ENCODE data around the gene MLLT6. TPM values are rescaled to one million over a fixed set of nuclear protein-coding genes. Genes with fewer than 3 reads are reported as not detected.

Gene MLLT6
- total and polyA plus RNA-seq, 2 of the 13 experiments (the other 11 are each of a cell fraction or from before 2014, with no cell fraction given) = 50.7 to 69.5 TPM

GRCh38 chr17:38729886-38730525, 24.9 kb downstream of the MLLT6 start, which contains the start of gene CISD3 (continued):
- TF ChIP-seq PCBP1 (IDR thresholded peaks at IDR 0.05; ENCODE audit: borderline replicate concordance, low read depth, low read length) (no peak), ZZZ3 (CRISPR knock-in tag; IDR thresholded peaks at IDR 0.05; ENCODE audit: borderline replicate concordance) (no peak; the same call in 1 of the 2 replicates), JUNB (CRISPR knock-in tag; IDR thresholded peaks at IDR 0.05; ENCODE audit: borderline replicate concordance) (no peak), HHEX (CRISPR knock-in tag; IDR thresholded peaks at IDR 0.05) (no peak), HMGXB3 (CRISPR knock-in tag; IDR thresholded peaks at IDR 0.05; ENCODE audit: borderline replicate concordance) (peak; percentile 53; the same call in 1 of the 2 replicates), ZNF629 (CRISPR knock-in tag; conservative IDR thresholded peaks at IDR 0.05) (no peak), PLRG1 (conservative IDR thresholded peaks at IDR 0.05) (no peak), ZBTB46 (CRISPR knock-in tag; IDR thresholded peaks at IDR 0.05; ENCODE audit: borderline replicate concordance) (no peak), SOX6 (IDR thresholded peaks at IDR 0.05) (no peak), SOX6 (CRISPR knock-in tag; IDR thresholded peaks at IDR 0.05) (no peak; the same call in 1 of the 2 replicates), FOXK2 (IDR thresholded peaks at IDR 0.05) (no peak), ZNF704 (CRISPR knock-in tag; IDR thresholded peaks at IDR 0.05; ENCODE audit: borderline replicate concordance) (no peak), NR1H2 (CRISPR knock-in tag; IDR thresholded peaks at IDR 0.05; ENCODE audit: borderline replicate concordance, low read depth) (no peak), ZNF451 (CRISPR knock-in tag; IDR thresholded peaks at IDR 0.05) (no peak; the same call in none of the 2 replicates), ZNF549 (CRISPR knock-in tag; IDR thresholded peaks at IDR 0.05) (no peak), EP300 (IDR thresholded peaks at IDR 0.05; ENCODE audit: low read depth in 2 of 2, low read length in 2 of 2) (peak in 1 of 2 experiments; percentile 37; a peak in 2 of 4 replicates), EP300 (CRISPR knock-in tag; IDR thresholded peaks at IDR 0.05; ENCODE audit: borderline replicate concordance) (no peak), TFAP4 (IDR thresholded peaks at IDR 0.05; ENCODE audit: borderline replicate concordance, low read depth) (no peak; the same call in 1 of the 2 replicates), HNRNPK (IDR thresholded peaks at IDR 0.05; ENCODE audit: low read depth, low read length, poor library complexity, severe bottlenecking) (peak; percentile 92), ZFP36L1 (CRISPR knock-in tag; IDR thresholded peaks at IDR 0.05) (peak; percentile 56; the same call in 1 of the 2 replicates), NFIB (CRISPR knock-in tag; IDR thresholded peaks at IDR 0.05; ENCODE audit: borderline replicate concordance) (no peak), NR3C1 (CRISPR knock-in tag; IDR thresholded peaks at IDR 0.05) (no peak), ZNF724P (CRISPR knock-in tag; IDR thresholded peaks at IDR 0.05; ENCODE audit: borderline replicate concordance) (0 out of 2 replicates have a peak, but pooled peaks have one; percentile 16)

Measured in HepG2 (cell line).